Activated T-cell treated with anti-CD3 and anti-CD28 coated beads, Interleukin-2, amount 50 U/mL, for 24 hours (primary cell): Measurements from ENCODE around the gene RAB28.
A peak's percentile ranks its signal among the peaks of the same experiment; 100 is the strongest.
"Not testable (repeated sequence)": the region's sequence is repeated elsewhere in the genome, so short reads cannot be mapped to it uniquely, and the experiment has no call there.

Source experiments
- DNase-seq: peaks from one replicate; pipeline ENCODE4 v3.0.0-alpha.2; 2020
- H3K27ac Mint-ChIP-seq: 2 replicates; pipeline ENCODE4 v1.8.0; 2020; ENCODE audit warnings: mild to moderate bottlenecking, mixed read lengths
- H3K27me3 Mint-ChIP-seq: 2 replicates; pipeline ENCODE4 v1.8.0; 2020; ENCODE audit warnings: mixed read lengths
- H3K36me3 Mint-ChIP-seq: 2 replicates; pipeline ENCODE4 v1.8.0; 2020; ENCODE audit warnings: low read depth, mixed read lengths
- H3K4me1 Mint-ChIP-seq: 2 replicates; pipeline ENCODE4 v1.8.0; 2020; ENCODE audit warnings: low read depth, mixed read lengths
- H3K4me3 Mint-ChIP-seq: 2 replicates; pipeline ENCODE4 v1.8.0; 2020; ENCODE audit warnings: mild to moderate bottlenecking, moderate library complexity, mixed read lengths
- H3K9me3 Mint-ChIP-seq: 2 replicates; pipeline ENCODE4 v1.8.0; 2020; ENCODE audit warnings: mixed read lengths

RAB28 gene

GRCh38 chr4:13445841-13446790 lies 38.0 kb downstream of the RAB28 start:
- Mint-ChIP-seq H3K4me3 (no peak overlapping the region), H3K4me1 (no peaks in the 10 kb centered on the region), H3K9me3 (no peaks in the 10 kb centered on the region), H3K27me3 (no peaks in the 10 kb centered on the region), H3K36me3 (peaks cover 33% of the 10 kb centered on the region), H3K27ac (no peak overlapping the region)
- DNase-seq, result no peak

GRCh38 chr4:13441506-13441905 lies 42.6 kb downstream of the RAB28 start:
- Mint-ChIP-seq H3K9me3 (peaks cover 25% of the 10 kb centered on the region), H3K27me3 (no peaks in the 10 kb centered on the region), H3K27ac (no peak overlapping the region), H3K4me3 (no peak overlapping the region), H3K36me3 (peaks cover 58% of the 10 kb centered on the region), H3K4me1 (peaks cover 9% of the 10 kb centered on the region)
- DNase-seq, result no peak

GRCh38 chr4:13436962-13437361 lies 47.2 kb downstream of the RAB28 start:
- no peaks in the 10 kb centered on the region for H3K27me3 Mint-ChIP-seq
- H3K9me3 Mint-ChIP-seq, result peaks cover 30% of the 10 kb centered on the region
- H3K4me1 Mint-ChIP-seq, result peaks cover 38% of the 10 kb centered on the region
- H3K36me3 Mint-ChIP-seq, result peaks cover 52% of the 10 kb centered on the region
- no peak for DNase-seq
- H3K27ac Mint-ChIP-seq, result no peak overlapping the region
- H3K4me3 Mint-ChIP-seq, result no peak overlapping the region

GRCh38 chr4:13432453-13432852 lies 51.7 kb downstream of the RAB28 start:
- Mint-ChIP-seq H3K4me3 (no peak overlapping the region), H3K4me1 (peaks cover 43% of the 10 kb centered on the region), H3K9me3 (peaks cover 11% of the 10 kb centered on the region), H3K27me3 (no peaks in the 10 kb centered on the region), H3K36me3 (peaks cover 43% of the 10 kb centered on the region), H3K27ac (no peak overlapping the region)
- DNase-seq, result no peak

GRCh38 chr4:13430834-13431568 lies 53.1 kb downstream of the RAB28 start:
- Mint-ChIP-seq H3K27me3 (no peaks in the 10 kb centered on the region), H3K36me3 (peaks cover 39% of the 10 kb centered on the region), H3K9me3 (peaks cover under 1% of the 10 kb centered on the region), H3K27ac (no peak overlapping the region), H3K4me3 (no peak overlapping the region), H3K4me1 (peaks cover 36% of the 10 kb centered on the region)
- no peak for DNase-seq

GRCh38 chr4:13427599-13428325 lies 56.4 kb downstream of the RAB28 start:
- DNase-seq, result no peak
- Mint-ChIP-seq H3K9me3 (peaks cover 6% of the 10 kb centered on the region), H3K27me3 (no peaks in the 10 kb centered on the region), H3K36me3 (peaks cover 60% of the 10 kb centered on the region), H3K4me1 (peaks cover 18% of the 10 kb centered on the region), H3K4me3 (no peak overlapping the region), H3K27ac (no peak overlapping the region)

- DNase-seq, result no peak
- H3K4me3 Mint-ChIP-seq, result no peak overlapping the region
- H3K27me3 Mint-ChIP-seq, result no peaks in the 10 kb centered on the region
- H3K4me1 Mint-ChIP-seq, result peaks cover 34% of the 10 kb centered on the region
- no peak overlapping the region for H3K27ac Mint-ChIP-seq
- peaks cover 53% of the 10 kb centered on the region for H3K36me3 Mint-ChIP-seq
- peaks cover 11% of the 10 kb centered on the region for H3K9me3 Mint-ChIP-seq
Observed at GRCh38 chr4:13415068-13415785, 68.9 kb downstream of the RAB28 start.

GRCh38 chr4:13413729-13414437 lies 70.3 kb downstream of the RAB28 start:
- Mint-ChIP-seq H3K9me3 (peaks cover 2% of the 10 kb centered on the region), H3K4me3 (no peak overlapping the region), H3K27ac (no peak overlapping the region), H3K27me3 (no peaks in the 10 kb centered on the region), H3K4me1 (peaks cover 27% of the 10 kb centered on the region), H3K36me3 (peaks cover 50% of the 10 kb centered on the region)
- no peak for DNase-seq

- Mint-ChIP-seq H3K9me3 (peaks cover 9% of the 10 kb centered on the region), H3K36me3 (peaks cover 46% of the 10 kb centered on the region), H3K27ac (peak overlapping the region; percentile 13), H3K4me3 (no peak overlapping the region), H3K4me1 (peaks cover 21% of the 10 kb centered on the region), H3K27me3 (no peaks in the 10 kb centered on the region)
- no peak for DNase-seq
Observed at GRCh38 chr4:13411942-13412341, 72.2 kb downstream of the RAB28 start.

GRCh38 chr4:13409324-13409723 lies 74.8 kb downstream of the RAB28 start:
- H3K27ac Mint-ChIP-seq, result no peak overlapping the region
- peaks cover 42% of the 10 kb centered on the region for H3K36me3 Mint-ChIP-seq
- peaks cover 9% of the 10 kb centered on the region for H3K9me3 Mint-ChIP-seq
- no peak for DNase-seq
- no peak overlapping the region for H3K4me3 Mint-ChIP-seq
- H3K4me1 Mint-ChIP-seq, result peaks cover 15% of the 10 kb centered on the region
- no peaks in the 10 kb centered on the region for H3K27me3 Mint-ChIP-seq

- not testable (repeated sequence) for DNase-seq, H3K4me3 Mint-ChIP-seq, H3K27ac Mint-ChIP-seq, H3K27me3 Mint-ChIP-seq, H3K9me3 Mint-ChIP-seq, H3K4me1 Mint-ChIP-seq
- peaks cover 43% of the 10 kb centered on the region for H3K36me3 Mint-ChIP-seq
Observed at GRCh38 chr4:13406156-13406555, 78.0 kb downstream of the RAB28 start.

- no peak overlapping the region for H3K4me3 Mint-ChIP-seq
- peaks cover 2% of the 10 kb centered on the region for H3K4me1 Mint-ChIP-seq
- H3K27ac Mint-ChIP-seq, result no peak overlapping the region
- DNase-seq, result no peak
- peaks cover 9% of the 10 kb centered on the region for H3K9me3 Mint-ChIP-seq
- H3K27me3 Mint-ChIP-seq, result no peaks in the 10 kb centered on the region
- H3K36me3 Mint-ChIP-seq, result peaks cover 32% of the 10 kb centered on the region
Observed at GRCh38 chr4:13403833-13404232, 80.3 kb downstream of the RAB28 start.

- Mint-ChIP-seq H3K4me1 (peaks cover 2% of the 10 kb centered on the region), H3K4me3 (no peak overlapping the region), H3K9me3 (peaks cover 9% of the 10 kb centered on the region), H3K27ac (no peak overlapping the region), H3K27me3 (no peaks in the 10 kb centered on the region), H3K36me3 (peaks cover 30% of the 10 kb centered on the region)
- DNase-seq, result no peak
Observed at GRCh38 chr4:13403326-13403725, 80.8 kb downstream of the RAB28 start.
